HG03095 (cell line): Measurements from ENCODE around the gene CCNB1.
"Not testable (repeated sequence)": the region's sequence is repeated elsewhere in the genome, so short reads cannot be mapped to it uniquely, and the experiment has no call there.

Experiments used
- ATAC-seq: cut with Tn5 transposase; IDR thresholded peaks from one replicate; pipeline ENCODE4 v1.9.1; 2021; ENCODE audit warnings: moderate library complexity; ENCODE audit not compliant: unreplicated experiment

Gene CCNB1

GRCh38 chr5:69166686-69167492 lies at the start of gene CCNB1:
Gene CCNB1 (plus strand): TSS chr5:69167150. CDS start chr5:69167263, 113 bp downstream.
- ATAC-seq: peak; percentile 99

GRCh38 chr5:69129413-69129812 lies 37.5 kb upstream of the CCNB1 start:
- ATAC-seq: no peak

GRCh38 chr5:69130241-69130640 lies 36.7 kb upstream of the CCNB1 start:
- no peak for ATAC-seq

DNA sequence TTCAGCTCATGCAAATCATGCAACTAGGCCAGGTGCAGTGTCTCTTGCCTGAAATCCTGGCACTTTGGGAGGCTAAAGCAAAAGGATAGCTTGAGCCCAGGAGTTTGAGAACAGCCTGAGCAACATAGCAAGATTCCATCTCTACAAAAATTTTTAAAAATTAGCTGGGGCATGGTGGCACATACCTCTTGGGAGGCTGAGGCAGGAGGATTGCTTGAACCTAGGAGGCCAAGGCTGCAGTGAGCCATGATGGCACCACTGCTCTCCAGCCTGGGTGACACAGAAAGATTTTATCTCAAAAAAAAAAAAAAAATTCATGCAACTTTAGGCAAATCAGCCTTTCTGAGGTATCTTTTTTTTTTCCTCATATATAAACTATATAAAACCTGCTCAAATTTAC lies 35.6 kb upstream of the CCNB1 start:
- no peak for ATAC-seq

GRCh38 chr5:69134126-69134525 lies 32.8 kb upstream of the CCNB1 start:
- no peak for ATAC-seq

DNA sequence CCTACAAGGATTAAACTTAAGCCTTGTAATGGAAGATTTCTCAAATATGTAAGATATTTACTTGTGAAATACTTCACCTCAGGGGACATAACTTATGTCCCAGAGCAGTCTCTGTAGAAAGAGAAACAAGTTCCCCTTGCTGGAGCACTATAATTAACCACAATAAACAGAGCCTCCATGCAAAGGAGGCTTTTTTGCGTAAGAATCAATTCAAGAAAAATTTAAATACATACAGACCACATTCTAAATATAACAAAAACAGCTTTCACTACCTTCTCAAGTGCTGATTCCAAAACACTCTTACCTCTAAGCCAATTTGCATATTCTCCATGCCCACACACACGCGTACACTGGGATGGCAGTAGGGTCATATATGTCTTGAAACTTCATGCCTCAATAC lies 30.7 kb upstream of the CCNB1 start:
- ATAC-seq: peak; percentile 87

DNA sequence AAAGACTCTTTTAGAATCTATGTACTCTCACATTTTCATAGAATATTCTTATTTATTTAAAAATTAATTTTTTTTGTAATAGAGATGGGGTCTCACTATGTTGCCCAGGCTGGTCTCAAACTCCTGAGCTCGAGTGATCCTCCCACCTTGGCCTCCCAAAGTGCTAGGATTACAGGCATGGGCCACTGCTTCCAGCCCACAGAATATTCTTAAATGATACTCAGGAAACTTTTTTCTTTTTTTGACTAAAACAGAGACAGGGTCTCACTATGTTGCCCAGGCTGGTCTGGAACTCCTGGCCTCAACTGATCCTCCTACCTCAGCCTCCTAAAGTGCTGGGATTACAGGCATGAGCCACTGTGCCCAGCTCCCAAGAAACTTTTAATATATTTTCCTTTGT lies 29.7 kb upstream of the CCNB1 start:
- not testable (repeated sequence) for ATAC-seq

- no peak for ATAC-seq
Observed at GRCh38 chr5:69137807-69138206, 29.1 kb upstream of the CCNB1 start.

DNA sequence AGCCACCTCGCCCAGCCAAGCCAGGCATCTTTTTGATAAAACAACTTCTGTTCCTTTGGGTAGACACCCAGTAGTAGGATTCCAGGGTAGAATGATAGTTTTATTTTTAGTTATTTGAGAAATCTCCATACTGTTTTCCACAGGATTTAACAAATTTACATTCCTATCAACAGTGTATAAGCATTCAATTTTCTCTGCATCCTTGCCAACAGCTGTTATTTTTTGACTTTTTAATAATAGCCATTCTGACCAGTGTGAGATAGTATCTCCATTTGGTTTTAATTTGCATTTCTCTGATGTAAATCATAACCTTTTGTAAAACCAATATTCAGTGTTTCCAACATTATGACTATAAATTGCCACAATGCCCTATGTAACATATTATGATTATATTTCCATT lies 28.2 kb upstream of the CCNB1 start:
- ATAC-seq: no peak

GRCh38 chr5:69140239-69140638 lies 26.7 kb upstream of the CCNB1 start:
- not testable (repeated sequence) for ATAC-seq

DNA sequence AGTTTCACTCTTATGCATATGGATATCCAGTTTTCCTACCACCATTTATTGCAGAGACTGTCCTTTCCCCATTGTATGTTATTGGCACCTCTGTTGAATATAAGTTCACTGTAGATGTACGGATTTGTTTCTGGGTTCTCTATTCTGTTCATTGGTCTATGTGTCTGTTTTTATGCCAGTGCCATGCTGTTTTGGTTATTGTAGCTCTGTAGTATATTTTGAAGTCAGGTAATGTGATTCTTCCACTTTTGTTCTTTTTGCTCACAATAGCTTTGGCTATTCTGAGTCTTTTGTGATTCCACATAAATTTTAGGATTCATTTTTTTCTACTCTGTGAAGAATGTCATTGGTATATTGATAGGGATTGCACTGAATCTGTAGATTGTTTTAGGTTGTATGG lies 26.1 kb upstream of the CCNB1 start:
- no peak for ATAC-seq

GRCh38 chr5:69148576-69148975 lies 18.4 kb upstream of the CCNB1 start:
- not testable (repeated sequence) for ATAC-seq

DNA sequence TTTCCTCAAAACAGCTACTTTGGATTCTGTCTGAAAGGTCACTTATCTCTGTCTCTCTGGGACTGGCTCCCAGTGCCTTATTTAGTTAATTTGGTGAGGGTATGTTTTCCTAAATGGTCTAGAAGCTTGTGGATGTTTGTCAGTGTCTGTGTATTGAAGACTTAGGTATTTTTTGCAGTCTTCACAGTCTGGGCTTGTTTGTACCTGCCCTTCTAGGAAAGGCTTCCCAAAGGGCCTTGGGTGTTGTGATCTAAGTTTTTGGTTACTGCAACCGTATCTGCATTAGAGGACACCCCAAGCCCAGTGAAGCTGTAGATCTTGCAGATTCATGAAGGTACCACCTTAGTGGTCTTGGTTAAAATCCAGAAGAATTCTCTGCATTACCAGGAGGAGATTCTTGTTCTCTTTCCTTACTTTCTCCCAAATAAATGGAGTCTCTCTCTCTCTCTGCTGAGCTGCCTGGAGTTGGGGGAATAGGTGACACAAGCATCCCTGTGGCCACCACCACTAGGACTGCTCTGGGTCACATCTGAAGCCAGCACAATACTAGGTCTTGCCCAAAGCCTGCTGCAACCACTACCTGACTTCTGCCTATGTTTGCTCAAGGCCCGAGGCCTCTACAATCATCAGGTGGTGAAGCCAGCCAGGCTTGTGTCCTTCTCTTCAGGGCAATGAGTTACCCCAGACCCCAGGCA lies 17.8 kb upstream of the CCNB1 start:
- ATAC-seq: no peak

GRCh38 chr5:69149676-69150010 lies 17.3 kb upstream of the CCNB1 start:
- ATAC-seq: no peak

- ATAC-seq: no peak
Observed at GRCh38 chr5:69152731-69153130, 14.2 kb upstream of the CCNB1 start.

DNA sequence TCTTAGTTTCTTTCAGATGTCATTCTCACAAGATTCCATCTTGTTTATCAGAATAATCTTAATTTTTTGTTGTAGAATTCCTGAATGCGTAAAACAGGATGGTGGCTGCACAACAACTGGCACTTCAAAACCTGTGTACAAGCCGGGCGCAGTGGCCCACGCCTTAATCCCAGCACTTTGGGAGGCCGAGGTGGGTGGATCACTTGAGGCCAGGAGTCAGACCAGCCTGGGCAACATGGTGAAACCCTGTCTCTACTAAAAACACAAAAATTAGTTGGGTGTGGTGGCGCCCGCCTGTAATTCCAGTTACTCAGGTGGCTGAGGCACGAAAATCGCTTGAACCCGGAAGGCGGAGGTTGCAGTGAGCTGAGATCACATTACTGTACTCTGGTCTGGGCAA lies 10.5 kb upstream of the CCNB1 start:
- ATAC-seq: no peak

DNA sequence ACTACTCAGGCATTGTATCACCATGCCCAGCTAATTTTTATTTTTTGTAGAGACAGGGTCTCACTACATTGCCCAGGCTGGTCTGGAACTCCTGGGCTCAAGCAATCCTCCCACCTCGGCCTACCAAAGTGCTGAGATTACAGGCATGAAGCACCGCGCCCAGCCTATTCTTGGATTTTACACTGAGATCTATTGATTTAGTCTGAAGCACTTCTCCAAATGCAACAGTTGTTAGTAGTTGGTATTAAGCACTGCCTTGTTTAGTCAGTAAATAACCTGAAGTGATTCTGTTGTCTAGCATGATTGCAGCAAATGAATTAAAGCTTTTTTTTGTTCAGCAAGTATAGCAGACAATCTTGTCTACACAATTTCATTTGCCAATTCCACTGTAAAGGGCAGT lies 8.9 kb upstream of the CCNB1 start:
- no peak for ATAC-seq

DNA sequence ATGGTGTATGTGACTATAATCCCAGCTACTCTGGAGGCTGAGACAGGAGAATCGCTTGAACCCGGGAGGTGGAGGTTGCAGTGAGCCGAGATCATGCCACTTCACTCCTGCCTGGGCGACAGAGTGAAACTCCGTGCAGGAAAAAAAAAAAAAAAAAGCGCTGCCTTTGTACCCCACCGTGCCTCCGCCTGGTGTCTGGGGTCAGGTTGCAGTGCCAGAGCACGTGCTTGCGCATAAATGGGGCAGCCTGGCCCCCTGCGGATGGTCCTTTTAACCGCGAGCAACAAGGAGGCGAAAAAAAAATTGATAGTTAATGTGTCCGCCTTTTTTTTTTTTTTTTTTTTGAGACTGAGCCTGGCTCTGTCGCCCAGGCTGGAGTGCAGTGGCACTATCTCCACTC lies 6.3 kb upstream of the CCNB1 start:
- no peak for ATAC-seq

DNA sequence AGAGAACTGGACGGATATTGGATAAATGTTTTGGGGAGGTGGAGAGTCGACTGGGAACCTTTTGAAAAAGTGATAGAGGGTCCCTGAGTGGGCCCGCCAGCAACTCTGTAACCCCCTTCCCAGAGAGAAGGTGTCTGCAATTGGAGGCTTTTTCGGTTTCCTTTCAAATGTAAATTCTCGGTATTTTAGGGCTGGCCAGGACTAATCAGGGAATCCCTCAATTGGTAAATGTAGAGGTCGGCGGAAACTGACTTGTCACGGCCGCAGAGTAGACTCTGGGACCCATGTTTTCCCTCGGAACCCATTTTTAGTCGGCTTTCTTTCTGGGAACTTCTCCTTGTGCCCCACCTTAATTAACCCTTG lies 524 bp downstream of the CCNB1 start:
- no peak for ATAC-seq

DNA sequence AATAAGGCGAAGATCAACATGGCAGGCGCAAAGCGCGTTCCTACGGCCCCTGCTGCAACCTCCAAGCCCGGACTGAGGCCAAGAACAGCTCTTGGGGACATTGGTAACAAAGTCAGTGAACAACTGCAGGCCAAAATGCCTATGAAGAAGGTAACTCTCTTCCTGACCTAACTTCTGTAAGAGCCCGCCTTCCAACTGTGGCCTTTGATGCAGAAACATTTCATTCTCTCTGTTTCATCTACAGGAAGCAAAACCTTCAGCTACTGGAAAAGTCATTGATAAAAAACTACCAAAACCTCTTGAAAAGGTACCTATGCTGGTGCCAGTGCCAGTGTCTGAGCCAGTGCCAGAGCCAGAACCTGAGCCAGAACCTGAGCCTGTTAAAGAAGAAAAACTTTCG lies 979 bp downstream of the CCNB1 start:
- no peak for ATAC-seq

- ATAC-seq: no peak
Observed at GRCh38 chr5:69170495-69170894, 3.5 kb downstream of the CCNB1 start.

GRCh38 chr5:69170969-69171368 lies 4.0 kb downstream of the CCNB1 start:
- no peak for ATAC-seq
